HG03064 (cell line): ENCODE results near the gene ARHGAP33.
"Not testable (repeated sequence)": the region's sequence is repeated elsewhere in the genome, so short reads cannot be mapped to it uniquely, and the experiment has no call there.

Experiments
- ATAC-seq: cut with Tn5 transposase; IDR thresholded peaks from one replicate; pipeline ENCODE4 v1.9.1; 2021; ENCODE audit warnings: low read depth; ENCODE audit not compliant: unreplicated experiment

The ARHGAP33 gene

DNA sequence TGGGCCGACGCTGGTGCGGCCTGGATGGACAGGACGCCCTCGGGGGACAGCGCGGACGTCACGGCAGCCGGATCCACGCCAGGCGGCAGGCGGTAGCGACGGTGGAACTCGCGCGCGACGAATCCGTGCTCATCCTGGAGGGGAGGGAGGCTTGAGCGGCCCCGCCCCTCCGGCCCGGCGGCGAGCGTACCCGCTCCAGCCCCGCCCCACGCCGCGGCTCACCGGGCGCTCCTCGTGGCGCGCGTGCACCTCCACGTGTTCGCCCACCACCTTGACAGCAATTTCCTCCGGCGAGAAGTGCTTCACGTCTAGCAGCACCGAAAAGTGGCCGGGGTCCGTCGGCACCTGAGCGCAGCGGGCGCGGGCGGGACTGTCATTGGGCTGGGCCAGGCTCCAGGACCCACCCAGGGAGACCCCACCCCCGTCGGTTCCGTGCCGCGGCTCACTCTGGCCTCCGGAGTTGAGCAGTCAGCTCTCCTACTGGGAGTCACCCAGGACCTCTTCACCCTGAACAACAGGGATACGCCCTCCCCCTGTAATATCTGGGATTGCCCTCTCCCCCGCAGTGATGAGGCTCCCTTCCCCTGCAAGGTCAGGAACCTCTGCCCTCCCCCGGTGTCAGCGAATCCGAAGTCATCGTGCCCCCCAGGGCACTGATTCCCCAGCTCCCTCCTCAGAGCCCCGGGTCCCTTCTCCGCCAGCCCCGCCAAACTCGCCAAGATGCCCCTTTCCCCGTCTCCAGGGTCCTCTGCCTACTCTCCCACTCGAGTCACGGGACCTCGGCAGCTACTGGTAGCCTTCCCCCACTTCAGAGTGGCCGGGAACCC is 19.6 kb upstream of the ARHGAP33 start:
- ATAC-seq = no peak

DNA sequence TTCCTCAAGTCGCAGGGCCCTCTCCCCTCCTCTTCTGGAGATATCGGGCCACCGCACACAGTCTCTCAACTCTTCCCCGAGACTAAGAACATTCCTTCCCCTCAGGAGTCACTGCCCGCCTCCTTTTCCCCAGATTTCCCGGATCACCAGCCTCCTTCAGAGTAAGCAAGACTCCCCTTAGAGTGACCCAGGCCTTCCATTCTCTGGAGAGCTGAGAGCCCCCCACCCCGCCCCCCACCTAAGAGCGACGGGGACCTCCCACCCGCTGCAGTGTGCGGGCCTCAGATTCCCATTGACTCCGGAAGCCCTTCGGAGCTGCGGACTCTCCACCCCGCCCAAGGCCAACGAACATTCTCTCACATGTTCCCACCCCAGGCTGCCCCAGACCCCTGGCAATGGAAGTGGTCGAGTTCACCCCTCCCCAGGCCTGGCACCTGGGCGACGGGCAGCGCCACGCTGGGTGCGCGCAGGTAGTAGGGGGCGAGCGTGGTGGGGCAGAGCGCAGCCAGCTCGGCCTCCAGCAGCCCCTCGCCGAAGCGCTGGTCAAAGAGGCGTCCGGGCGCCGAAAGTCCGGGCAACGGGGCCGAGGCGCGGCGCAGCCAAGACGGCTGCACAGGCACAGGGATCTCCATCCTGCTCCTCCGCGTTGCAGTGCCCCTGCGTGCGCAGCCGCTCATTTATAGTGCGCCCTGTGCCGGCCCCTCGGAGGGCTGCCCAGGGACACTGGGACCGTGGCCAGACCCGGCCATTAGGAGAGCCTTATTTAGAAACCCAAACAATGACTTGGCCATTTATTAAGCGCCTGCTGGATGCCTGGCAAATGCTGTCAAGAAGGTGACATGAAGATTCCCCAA is 18.8 kb upstream of the ARHGAP33 start, which contains the start of gene HSPB6:
Gene HSPB6, minus strand, starts transcription at position 653 of the 854 bp plus-strand sequence. Its CDS starts 21 bp downstream, at position 632.
- no peak for ATAC-seq

DNA sequence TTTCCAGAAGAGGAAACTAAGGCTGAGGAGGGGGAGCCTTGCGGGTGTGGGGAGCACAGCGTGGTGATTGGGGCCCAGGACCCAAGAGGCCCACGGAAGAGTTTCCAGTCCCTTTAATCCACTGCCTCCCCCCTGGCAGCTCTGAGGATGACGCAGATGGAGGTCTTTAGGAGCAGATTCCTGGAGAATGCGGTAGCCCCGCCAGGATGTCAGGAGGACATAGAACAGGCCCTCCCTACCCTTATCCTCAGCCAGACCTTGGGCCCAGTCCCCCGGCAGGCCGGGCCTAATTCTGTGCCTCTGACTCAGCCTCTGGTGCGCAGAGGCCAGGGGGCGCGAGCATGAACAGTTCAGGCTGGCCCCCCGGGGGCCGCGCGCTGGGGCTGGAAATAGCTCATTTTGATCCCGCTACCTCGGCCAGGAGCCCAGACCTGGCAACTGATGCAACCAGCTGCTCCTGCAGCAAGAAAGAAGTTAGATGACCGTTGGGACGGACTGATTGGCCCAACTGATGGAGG is 18.1 kb upstream of the ARHGAP33 start:
- ATAC-seq = no peak

DNA sequence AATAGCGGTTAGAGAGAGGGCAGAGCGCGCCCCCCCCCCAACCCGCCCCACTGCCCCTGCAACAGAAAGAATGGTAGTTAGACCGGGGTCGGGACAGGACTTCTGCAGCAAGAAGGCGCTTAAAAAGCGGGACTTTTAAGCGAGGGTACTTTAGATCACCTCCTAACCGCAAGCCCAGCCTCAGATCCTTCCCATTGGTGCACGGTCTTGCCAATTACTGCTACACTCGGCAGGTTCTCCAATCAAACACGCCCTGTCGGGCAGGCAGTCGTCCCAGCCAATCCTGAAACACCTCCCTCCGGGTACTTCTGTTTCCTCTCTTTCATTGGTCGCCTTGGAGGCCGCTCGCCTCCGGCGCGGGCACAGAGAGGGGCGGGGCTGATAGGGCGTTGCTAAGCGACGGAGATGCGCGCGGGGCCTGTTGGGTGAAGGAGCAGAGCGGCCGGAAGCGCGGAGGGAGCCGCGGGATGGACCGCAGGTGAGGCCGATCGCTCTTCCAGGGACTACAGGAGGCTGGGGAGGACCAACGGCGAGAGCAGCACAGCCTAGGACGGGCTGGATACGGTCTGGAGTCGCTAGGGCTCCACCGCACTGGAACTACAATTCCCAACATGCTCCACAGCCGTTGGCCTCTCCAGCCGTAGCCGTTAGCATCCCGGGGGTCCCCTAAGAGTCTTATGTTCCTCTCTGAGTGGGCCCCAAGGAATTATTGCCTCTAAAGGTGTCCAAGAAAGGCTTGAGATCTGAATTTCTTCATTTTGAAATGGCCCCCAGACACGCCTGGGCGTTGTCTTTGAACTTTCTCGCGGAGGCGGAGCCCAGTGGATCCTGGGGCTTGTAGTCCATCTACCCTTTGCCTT is 17.4 kb upstream of the ARHGAP33 start, which contains the start of gene PROSER3:
Gene PROSER3, plus strand, starts transcription at position 428 of the 860 bp plus-strand sequence. Its CDS starts 40 bp downstream, at position 468.
- ATAC-seq = peak; percentile 81

DNA sequence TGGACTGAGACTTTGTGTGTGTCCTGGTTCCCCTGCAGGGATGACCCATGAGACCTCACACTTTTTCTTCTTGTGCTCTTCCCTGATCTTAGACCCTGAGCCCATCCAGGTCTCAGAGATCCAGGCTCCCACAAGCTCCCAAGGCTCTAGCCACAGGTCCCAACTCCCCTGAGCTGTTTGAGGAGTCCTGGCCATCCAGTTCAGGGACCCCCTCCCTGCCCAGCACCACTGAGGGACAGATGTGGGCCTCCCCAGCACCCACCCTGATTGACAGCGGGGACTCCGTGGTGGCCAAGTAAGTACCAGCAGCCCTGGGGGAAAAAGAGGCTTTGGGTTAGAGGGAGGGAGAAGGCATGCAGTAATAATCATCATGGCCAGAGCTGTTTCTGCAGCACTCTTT is 15.7 kb upstream of the ARHGAP33 start:
- no peak for ATAC-seq

DNA sequence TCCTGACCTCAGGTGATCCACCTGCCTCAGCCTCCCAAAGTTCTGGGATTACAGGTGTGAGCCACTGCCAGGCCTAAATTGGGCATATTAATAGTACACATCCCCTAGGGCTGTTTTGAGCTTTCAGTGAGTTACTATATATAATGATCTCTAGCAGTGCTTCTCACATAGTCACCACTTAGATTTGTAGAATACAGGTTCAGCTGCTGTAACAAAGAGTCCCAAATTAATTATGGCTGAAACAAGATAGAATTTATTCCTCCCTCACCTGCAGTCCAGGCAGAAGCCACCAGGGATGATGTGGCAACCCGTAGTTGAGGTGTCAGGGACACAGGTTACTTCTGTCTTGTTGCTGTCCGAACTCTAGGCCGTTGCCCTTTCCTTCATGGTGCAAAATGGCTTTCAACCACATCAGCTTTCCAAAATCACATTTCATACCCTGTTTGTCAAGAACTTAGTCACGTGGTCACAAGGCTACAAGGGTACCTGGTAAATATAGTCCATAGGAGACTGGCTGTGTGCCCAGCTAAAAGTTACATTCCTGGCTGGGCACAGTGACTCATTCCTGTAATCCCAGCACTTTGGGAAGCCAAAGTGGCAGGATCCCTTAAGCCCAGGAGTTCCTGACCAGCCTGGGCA is 14.5 kb upstream of the ARHGAP33 start:
- ATAC-seq = no peak

DNA sequence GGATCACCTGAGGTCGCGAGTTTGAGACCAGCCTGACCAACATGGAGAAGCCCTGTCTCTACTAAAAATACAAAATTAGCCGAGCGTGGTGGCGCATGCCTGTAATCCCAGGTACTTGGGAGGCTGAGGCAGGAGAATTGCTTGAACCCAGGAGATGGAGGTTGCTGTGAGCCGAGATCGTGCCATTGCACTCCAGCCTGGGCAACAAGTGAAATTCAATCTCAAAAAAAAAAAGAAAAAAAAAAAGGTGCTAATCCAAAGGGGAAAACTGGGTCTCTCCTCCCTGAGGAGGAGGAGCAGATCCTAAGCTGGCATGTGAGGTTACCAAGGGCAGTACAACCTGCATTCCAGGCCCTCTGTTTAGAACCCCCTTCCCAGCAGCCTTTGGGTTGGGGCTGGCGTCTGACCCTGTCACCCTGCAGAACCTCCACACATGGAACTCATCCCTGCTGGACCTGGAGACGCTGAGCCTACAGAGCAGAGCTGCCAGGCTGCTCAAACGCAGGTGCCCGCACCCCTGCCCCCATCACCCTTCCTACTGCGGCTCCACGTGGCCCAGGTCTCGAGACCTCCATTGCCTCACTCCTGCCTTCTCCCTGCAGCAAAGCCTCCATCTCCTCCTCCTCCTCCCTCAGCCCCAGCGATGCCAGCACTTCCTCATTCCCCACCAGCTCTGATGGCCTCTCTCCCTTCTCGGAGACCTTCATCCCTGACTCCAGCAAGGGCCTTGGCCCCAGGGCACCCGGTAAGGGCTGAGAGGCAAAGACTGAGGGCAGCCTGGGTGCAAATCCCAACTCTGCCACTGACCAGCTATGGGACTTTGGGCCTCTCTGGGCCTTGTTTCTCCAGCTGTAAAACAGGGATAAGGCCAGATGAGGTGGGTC is 10.7 kb upstream of the ARHGAP33 start:
- ATAC-seq = no peak

DNA sequence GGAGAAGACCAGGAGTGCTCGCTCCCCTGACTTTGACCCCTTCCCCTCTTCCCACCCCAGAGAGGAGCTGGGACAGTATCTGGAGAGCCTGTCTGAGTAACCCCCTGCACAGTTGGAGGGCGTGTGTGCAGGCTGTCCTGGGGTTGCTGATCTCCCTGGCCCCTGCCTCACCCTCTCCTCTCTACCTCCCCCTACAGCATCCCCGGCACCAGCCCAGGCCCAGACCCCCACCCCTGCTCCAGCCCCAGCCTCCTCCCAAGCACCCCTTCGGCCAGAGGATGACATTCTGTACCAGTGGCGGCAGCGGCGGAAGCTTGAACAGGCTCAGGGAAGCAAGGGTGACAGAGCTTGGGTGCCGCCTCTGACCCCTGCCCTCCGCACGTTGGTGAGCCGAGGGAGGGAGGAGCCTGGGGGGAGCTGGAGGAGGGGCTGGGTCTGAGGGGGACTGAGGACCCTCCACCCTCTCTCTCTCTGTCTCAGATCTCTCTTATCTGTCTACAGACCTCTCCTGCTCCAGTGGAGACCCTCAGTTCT is 8.7 kb upstream of the ARHGAP33 start:
- ATAC-seq = no peak

DNA sequence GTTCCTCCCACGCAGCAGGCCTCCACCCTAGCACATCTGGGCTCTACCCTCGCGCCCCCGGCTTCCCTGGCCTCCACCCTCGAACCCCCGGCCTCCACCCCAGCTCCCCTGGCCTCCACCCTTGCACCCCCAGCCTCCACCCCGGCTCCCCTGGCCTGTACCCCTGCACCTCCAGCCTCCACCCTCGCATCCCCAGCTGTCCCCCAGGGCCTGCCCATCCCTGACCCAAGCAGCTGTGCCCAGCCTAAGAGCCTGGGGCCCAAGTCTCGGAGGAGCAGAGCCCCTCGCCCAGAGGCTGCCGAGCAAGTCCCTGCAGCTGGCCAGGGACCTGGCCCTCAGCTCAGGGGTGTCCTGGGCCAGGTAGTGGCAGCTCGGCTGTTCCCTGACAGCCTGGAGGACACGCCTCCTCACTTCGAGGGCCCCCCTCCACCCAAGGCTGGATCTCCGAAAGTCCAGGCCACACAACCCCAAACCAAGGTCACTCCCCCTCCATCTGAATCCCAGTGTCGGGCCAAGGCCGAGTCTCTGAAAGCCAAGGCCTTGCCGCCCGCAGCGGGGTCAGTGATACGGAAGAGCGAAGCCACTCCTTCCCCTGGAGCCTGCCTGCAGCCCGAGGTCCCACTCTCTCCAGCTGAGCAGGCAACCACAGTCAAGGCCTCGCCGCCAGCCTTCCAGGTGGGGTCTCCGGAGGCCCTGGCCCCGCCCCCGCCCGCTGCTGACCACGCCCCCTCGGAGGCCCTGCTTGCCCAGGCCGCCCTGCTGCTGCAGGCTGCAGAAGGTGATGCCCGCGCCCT is 7.9 kb upstream of the ARHGAP33 start:
- ATAC-seq = no peak

DNA sequence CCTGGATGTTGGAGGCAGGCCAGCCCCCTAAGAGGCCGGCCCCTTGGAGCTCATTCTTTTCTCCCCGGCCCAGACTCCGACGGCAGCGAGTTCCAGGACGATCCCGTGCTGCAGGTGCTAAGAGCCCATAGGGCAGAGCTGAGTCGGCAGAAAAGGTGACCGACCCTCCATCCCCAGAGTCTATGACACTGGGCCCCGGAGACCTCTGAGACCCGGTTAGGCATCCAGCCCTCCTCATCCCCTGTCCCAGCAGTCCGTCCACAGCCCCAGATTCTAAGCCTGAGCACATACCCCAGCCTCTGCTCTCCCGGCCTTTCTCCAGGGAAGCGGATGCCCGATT is 7.3 kb upstream of the ARHGAP33 start:
- ATAC-seq = no peak

DNA sequence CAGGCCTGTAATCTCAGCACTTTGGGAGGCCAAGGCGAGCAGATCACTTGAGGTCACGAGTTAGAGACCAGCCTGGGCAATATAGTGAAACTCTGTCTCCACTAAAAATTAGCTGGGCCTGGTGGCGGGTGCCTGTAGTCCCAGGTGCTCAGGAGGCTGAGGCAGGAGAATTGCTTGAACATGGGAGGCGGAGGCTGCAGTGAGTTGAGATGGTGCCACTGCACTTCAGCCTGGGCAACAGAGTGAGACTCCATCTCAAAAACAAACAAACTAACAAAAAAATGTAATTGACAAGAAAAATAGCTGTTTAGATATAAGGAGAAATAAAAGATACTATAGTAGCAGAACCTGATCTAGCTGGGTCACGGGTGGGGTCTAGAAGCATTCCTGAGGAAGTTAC is 3.0 kb upstream of the ARHGAP33 start:
- ATAC-seq = not testable (repeated sequence)

DNA sequence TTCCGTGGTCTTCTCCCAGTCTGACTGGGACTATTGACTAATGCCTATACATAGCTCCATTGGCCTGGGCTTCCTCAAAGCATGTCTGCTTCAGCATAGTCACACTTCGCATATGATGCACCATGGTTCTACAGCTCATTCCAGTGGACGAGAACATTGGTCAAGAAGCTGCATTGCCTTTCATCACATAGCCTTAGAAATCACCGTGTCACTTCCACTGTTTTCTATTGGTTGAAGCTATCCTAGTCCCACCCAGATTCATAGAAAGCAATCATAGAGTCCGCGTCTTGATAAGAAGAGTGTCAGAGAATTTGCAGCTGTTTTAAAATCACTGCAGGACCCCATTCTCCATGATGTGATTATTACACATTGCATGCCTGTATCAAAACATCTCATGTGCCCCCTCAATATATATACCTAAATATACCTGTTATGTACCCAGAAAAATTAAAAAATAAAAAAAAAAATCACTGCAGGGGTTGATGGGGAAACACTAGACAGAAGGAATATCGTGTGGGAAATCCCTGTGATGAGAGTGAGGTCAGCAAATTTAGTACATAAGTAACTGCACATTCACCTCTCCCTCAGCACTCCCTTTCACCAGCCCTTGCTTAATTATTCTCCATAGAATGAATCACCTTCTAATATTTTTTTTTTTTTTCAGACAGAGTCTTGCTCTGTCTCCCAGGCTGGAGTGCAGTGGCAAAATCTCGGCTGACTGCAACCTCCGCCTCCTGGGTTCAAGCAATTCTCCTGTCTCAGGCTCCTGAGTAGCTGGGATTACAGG is 2.2 kb upstream of the ARHGAP33 start:
- ATAC-seq = no peak

DNA sequence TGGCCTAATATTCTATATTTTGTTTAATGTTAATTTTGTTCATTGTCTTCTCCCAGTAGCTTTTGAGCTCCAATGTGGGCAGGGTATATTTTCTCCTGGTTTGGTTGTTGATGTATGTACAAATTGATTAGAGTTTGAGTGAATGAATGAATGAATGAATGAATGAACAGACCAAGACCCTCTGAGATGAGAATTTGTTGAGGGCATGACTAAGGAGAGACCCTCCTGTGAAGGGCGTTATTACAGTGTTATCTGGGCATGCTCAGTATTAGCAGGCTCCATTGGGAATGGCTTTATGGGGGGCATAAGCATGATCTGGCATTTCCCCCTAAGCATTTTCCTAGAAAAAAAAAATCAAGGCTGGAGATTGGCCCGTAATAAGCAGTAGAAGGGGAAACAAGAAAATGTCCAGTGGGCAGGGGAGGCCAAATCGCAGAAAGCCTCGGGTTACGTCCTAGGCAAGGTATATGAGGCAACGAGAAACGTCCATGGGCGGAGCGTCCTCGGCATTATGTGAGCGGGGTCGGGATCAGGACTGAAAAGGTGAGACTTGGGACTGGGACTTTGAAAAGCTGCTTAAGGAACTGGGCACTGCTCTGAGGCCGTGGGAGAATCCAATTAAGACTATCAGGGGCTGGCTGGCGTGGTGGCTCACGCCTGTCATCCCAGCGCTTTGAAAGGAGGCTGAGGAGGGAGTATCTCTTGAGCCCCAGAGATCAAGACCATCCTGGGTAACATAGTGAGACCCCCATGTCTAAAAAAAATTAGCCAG is 904 bp upstream of the ARHGAP33 start:
- ATAC-seq = no peak

DNA sequence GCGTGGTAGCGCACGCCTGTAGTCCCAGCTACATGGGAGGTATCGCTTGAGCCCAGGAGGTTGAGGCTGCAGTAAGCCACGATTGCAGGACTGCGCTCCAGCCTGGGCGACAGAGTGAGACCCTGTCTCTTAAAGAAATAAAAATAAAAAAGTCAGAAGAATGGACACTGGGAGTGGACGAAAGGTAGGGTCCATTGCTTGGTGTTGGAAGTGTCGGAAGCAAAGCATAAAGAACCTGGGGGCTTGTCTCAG is 392 bp upstream of the ARHGAP33 start:
- ATAC-seq = no peak

DNA sequence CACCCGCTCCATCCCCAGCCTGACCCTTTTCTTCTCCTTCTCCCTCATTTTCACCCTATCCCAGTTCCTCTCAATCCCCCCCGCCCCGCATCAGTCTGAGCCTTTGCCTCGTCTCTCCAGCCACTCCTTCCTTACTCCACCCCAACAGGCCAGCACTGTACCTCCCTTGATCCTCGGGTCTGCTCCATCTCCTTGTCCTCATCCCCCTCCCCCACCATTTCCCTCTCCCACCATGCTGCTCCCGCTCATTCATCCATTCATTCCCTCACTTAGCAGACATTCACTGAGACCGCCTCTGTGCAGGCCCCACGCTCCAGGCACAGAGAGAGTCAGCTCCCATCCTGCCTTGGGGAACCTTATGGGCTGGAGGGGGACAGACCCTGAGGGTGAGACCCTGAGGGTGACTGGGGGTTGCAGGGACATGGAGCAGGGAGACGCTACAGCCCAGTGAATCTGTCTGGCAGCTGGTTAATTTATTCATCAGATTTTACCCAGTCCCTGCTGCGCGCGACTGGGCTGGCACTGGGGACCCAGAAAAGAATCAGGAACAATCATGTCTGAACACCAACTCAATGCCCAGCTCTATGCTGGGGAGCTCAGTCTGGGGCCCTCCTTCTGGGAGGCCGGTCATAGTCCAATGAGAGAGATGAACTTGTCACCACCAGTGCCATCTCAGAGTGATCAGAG is 881 bp downstream of the ARHGAP33 start:
- ATAC-seq = no peak
